Kidney epithelial cell (primary cell): ENCODE results near the gene PTS. TPM values are rescaled to one million over a fixed set of nuclear protein-coding genes. Genes with fewer than 3 reads are reported as not detected.
A peak's percentile ranks its signal among the peaks of the same experiment; 100 is the strongest.

Experiments used
- DNase-seq: peaks from one replicate; pipeline ENCODE4 v3.0.0-alpha.2; 2010; ENCODE audit warnings: low read depth
- H3K27me3 ChIP-seq: 2 replicates; pipeline ENCODE4 v1.6.0; 2011; ENCODE audit warnings: low read length; ENCODE audit not compliant: control insufficient read depth, insufficient read depth
- H3K36me3 ChIP-seq: 2 replicates; pipeline ENCODE4 v1.5.1; 2011; ENCODE audit warnings: low read length; ENCODE audit not compliant: control insufficient read depth, insufficient read depth
- H3K4me3 ChIP-seq: 2 replicates; pipeline ENCODE4 v1.5.1; 2011; ENCODE audit warnings: low read depth, mild to moderate bottlenecking, control low read depth, low read length
- total RNA-seq: library from RNA; depleted of rRNA; stranded (reverse); fragments of >200 nt; gene quantifications from 2 replicates; pipeline ENCODE4 v1.2.3, GENCODE V29; 2015
- TF ChIP-seq, protein P1 (sequence below): IDR thresholded peaks from 2 replicates; pipeline ENCODE4 v1.5.1; 2011; ENCODE audit warnings: mild to moderate bottlenecking, moderate library complexity, low read length, control low read depth, inconsistent platforms; ENCODE audit not compliant: insufficient read depth, poor library complexity, severe bottlenecking

Gene PTS
- total RNA-seq, 1 donor from 2014 or later: 24.1 TPM

GRCh38 chr11:112274007-112274783 is 48.0 kb downstream of the PTS start:
- DNase-seq: no peak
- Histone ChIP-seq H3K4me3 (no peak overlapping the region), H3K27me3 (no peaks in the 10 kb centered on the region), H3K36me3 (no peaks in the 10 kb centered on the region)
- TF ChIP-seq, protein P1, sequence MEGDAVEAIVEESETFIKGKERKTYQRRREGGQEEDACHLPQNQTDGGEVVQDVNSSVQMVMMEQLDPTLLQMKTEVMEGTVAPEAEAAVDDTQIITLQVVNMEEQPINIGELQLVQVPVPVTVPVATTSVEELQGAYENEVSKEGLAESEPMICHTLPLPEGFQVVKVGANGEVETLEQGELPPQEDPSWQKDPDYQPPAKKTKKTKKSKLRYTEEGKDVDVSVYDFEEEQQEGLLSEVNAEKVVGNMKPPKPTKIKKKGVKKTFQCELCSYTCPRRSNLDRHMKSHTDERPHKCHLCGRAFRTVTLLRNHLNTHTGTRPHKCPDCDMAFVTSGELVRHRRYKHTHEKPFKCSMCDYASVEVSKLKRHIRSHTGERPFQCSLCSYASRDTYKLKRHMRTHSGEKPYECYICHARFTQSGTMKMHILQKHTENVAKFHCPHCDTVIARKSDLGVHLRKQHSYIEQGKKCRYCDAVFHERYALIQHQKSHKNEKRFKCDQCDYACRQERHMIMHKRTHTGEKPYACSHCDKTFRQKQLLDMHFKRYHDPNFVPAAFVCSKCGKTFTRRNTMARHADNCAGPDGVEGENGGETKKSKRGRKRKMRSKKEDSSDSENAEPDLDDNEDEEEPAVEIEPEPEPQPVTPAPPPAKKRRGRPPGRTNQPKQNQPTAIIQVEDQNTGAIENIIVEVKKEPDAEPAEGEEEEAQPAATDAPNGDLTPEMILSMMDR: no peak

GRCh38 chr11:112277029-112277428 is 50.8 kb downstream of the PTS start:
- TF ChIP-seq, protein P1: no peak
- DNase-seq: no peak
- no peaks in the 10 kb centered on the region for H3K27me3 ChIP-seq

DNA sequence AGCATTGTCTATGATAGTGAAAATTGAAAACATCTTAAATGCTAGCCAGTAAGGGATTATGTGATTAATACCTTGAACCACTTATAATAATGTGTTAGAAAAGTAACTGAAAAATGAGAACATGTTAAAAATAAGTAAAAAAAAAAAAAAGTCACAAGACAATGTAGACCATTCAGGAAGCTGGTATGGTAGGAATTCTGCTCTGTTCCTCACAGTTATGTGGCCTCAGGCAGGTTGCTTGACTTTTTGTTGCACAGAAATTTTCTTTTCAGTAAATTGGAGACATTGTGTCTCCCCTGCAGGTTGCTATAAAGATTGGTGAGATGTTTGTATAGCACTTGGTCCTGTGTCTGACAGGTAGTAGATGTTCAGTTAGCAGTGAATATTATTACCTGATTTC is 51.7 kb downstream of the PTS start:
- TF ChIP-seq, protein P1: no peak
- Histone ChIP-seq H3K36me3 (no peaks in the 10 kb centered on the region), H3K27me3 (no peaks in the 10 kb centered on the region), H3K4me3 (no peak overlapping the region)
- DNase-seq: peak; percentile 34

More at GRCh38 chr11:112277029-112277428, 50.8 kb downstream of the PTS start:
- Histone ChIP-seq H3K4me3 (no peak overlapping the region), H3K36me3 (no peaks in the 10 kb centered on the region)

DNA sequence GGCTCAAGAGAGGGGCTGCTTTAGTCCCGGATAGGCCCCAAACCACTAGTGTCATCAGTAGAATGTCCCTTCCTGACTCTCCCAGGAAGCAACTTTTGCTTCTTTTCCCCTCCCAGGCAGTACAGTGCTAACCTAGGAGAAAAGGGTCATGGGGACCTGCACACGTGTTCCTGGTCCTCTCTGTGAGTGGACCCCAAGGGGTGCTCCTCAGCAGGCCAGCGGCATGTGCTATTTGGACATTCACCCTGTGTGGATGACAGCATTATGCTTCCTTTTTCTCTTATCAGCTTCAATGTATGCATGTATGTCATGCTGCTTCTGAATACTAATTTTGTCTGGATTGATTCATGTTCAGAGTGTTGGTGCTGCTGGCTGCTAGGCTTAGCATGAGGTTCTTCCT is 52.6 kb downstream of the PTS start:
- no peak for DNase-seq
- Histone ChIP-seq H3K4me3 (no peak overlapping the region), H3K27me3 (no peaks in the 10 kb centered on the region), H3K36me3 (no peaks in the 10 kb centered on the region)
- TF ChIP-seq, protein P1: no peak

DNA sequence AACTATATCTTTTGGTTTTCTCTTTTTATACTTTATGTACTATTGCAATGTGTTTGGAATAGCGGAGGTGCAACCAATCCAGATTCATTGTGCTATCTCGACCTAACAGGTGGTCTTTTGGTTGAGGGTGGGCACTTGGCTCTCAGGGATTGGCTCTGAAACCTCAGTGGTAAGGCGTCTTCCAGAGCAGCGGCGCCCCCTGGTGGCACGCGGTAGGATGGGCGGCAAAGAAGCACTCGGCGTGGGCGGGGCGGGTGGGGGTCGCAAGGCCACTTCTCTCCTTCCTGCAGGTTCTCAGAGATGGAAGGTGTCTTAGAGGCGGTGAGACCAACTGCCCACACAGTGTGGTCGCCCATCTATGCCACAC is 53.7 kb downstream of the PTS start:
- no peak for DNase-seq
- Histone ChIP-seq H3K36me3 (no peaks in the 10 kb centered on the region), H3K4me3 (peak overlapping the region; percentile 35), H3K27me3 (no peaks in the 10 kb centered on the region)
- TF ChIP-seq, protein P1: peak; percentile 92
